ENCODE measurements around the gene ELANE. TPM values are rescaled to one million over a fixed set of nuclear protein-coding genes. Genes with fewer than 3 reads are reported as not detected.

The ELANE gene
- total RNA-seq, 1 donor from 2014 or later = not detected

DNA sequence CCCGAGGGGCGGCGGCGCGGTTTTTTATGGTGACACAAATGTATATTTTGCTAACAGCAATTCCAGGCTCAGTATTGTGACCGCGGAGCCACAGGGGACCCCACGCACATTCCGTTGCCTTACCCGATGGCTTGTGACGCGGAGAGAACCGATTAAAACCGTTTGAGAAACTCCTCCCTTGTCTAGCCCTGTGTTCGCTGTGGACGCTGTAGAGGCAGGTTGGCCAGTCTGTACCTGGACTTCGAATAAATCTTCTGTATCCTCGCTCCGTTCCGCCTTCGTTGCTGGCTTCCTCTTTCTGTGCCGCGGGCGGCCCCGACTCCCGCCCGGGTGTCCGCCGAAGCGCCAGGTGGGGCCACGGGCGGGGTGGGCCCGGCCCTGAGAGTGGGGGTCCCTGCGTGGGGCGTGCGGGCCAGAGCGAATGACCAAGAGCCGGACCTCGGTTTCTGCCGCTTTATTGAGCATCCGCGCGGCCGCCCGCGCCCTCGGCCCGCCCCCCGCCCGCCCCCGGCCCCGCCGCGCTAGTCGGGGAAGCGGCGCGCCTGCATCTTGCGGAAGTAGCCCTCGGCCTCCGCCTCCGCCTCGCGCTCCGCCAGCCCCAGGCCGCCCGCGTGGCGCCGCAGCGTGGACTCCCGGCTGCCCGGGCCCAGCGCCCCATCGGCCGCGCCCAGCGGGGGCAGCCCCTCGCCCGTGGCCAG, 39.9 kb upstream of the ELANE start:
- Mint-ChIP-seq H3K27ac (no peak overlapping the region), H3K27me3 (no peaks in the 10 kb centered on the region), H3K4me1 (ENCODE audit: unreplicated experiment) (peaks cover 4% of the 10 kb centered on the region), H3K4me3 (no peak overlapping the region), H3K36me3 (peaks cover 23% of the 10 kb centered on the region), H3K9me3 (no peaks in the 10 kb centered on the region)
- TF ChIP-seq, protein P1, sequence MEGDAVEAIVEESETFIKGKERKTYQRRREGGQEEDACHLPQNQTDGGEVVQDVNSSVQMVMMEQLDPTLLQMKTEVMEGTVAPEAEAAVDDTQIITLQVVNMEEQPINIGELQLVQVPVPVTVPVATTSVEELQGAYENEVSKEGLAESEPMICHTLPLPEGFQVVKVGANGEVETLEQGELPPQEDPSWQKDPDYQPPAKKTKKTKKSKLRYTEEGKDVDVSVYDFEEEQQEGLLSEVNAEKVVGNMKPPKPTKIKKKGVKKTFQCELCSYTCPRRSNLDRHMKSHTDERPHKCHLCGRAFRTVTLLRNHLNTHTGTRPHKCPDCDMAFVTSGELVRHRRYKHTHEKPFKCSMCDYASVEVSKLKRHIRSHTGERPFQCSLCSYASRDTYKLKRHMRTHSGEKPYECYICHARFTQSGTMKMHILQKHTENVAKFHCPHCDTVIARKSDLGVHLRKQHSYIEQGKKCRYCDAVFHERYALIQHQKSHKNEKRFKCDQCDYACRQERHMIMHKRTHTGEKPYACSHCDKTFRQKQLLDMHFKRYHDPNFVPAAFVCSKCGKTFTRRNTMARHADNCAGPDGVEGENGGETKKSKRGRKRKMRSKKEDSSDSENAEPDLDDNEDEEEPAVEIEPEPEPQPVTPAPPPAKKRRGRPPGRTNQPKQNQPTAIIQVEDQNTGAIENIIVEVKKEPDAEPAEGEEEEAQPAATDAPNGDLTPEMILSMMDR (conservative IDR thresholded peaks at IDR 0.05) = no peak
- DNase-seq (ENCODE audit: extremely low spot score, unreplicated experiment) = no peak

DNA sequence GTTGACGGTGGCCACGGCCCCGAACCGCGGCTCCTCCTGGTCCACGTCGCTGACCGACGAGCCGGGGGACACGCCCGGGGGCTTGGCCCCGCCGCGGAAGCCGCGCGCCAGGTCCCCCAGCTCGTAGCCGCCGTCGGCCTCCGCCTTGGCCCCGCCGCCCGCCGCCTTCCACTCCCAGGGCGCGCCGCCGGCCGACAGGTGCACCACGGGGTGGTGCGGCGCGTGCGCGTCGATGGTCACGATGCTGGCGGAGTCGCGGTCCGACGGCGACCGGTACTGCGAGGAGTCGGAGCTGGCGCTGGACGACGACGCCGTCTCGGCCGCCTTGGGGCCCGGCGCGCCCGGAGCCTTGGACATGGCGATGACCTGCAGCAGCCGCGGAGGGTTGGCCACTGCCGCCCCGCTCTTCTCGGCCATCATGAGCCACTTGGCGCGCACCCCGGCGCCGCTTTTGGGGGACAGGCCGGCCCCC, 39.3 kb upstream of the ELANE start:
- Mint-ChIP-seq H3K27me3 (no peaks in the 10 kb centered on the region), H3K4me3 (no peak overlapping the region), H3K4me1 (ENCODE audit: unreplicated experiment) (no peaks in the 10 kb centered on the region), H3K27ac (no peak overlapping the region), H3K9me3 (no peaks in the 10 kb centered on the region), H3K36me3 (peaks cover 17% of the 10 kb centered on the region)
- DNase-seq (ENCODE audit: extremely low spot score, unreplicated experiment) = no peak
- TF ChIP-seq, protein P1 (conservative IDR thresholded peaks at IDR 0.05) = no peak

DNA sequence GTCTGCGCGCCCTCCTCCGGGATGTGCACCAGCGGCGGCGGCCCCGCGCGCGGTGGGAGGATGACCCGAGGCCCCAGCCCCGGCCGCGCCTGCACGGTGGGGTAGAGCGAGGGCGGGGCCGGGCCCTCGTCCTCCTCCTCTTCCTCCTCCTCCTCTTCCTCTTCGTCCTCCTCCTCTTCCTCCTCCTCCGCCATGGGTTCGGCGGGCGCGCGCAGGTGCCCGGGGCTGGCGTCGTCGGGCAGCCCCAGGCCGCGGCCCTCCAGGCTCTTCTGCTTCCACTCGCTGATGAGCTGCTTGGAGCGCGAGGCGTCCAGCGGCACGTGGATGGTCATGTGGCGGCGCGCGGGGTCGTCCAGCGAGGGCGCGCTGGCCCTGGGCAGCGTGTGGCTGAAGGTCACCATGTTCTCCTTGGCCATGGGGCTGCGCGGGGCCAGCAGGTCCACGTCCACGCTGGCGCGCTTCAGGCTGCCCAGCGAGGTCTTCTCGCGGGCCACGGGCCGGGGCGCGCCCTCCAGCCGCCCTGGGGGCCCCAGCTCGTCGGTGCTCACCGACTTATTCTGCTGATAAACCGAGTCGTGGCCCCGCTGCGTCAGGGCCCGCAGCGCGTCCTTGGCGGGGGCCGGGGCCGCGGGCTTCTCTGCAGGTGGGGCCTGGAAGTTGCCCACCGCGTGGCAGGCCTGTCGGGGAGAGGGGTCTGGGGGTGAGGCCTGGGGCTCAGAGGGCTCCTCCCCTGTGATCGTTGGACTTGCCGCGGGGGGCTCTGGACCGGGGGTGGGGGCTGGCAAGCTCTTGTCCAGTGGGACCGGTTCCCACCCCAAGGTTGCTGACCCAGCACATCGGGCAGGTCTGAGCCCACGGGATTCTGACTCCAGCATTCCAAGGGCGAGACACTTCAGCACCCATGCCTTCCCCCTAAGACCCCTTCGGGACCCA, 38.6 kb upstream of the ELANE start:
- Mint-ChIP-seq H3K27ac (peak overlapping the region; percentile 34), H3K4me3 (no peak overlapping the region), H3K9me3 (no peaks in the 10 kb centered on the region), H3K4me1 (ENCODE audit: unreplicated experiment) (no peaks in the 10 kb centered on the region), H3K36me3 (peaks cover 15% of the 10 kb centered on the region), H3K27me3 (no peaks in the 10 kb centered on the region)
- no peak for DNase-seq (ENCODE audit: extremely low spot score, unreplicated experiment)
- TF ChIP-seq, protein P1 (conservative IDR thresholded peaks at IDR 0.05) = no peak

DNA sequence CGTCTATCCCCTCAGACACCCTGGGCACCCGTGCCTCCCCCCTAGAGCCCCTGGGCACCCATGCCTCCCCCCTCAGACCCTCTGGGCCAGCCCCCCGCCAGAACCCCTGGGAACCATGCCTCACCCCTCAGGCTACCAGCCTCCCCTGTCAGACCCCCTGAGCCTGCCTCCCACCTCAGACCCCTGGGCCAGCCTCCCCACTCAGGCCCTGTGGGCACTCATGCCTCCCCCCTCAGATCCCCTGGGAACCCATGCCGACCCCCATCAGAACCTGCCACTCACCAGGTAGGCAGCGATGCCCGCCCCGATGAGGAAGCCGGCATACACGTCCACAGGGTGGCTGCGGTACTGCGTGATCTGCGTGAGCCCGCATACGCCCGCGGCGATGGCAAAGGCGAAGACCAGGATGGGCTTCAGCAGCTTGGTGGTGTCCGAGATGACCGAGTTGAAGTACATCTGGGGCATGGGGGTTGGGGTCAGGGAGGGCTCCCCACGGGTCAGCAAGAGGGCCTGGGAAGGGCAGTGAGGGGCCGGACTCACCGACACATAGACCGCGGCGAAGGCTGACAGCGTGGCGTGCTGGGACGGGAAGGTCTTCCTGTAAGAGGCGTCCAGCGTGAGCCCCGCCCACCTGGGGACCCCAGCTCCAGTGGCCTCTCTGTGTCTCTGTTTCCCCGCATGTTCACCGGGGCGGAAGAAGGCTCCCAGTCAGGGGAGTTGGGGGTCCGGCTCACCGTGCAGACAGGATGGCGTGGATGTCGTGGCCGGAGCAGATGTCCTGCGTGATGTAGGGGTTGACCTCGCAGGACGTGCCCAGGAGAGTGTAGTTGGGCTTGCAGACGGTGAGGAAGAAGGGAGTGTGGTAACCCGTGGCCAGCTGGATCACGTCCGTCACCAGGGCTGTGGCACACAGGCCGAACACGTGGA, 37.7 kb upstream of the ELANE start:
- Mint-ChIP-seq H3K4me1 (ENCODE audit: unreplicated experiment) (no peaks in the 10 kb centered on the region), H3K27ac (peak overlapping the region; percentile 59), H3K9me3 (no peaks in the 10 kb centered on the region), H3K27me3 (no peaks in the 10 kb centered on the region), H3K4me3 (no peak overlapping the region), H3K36me3 (peaks cover 15% of the 10 kb centered on the region)
- no peak for DNase-seq (ENCODE audit: extremely low spot score, unreplicated experiment)
- TF ChIP-seq, protein P1 (conservative IDR thresholded peaks at IDR 0.05) = no peak

Data from type B pancreatic cell (in vitro differentiated cells).